Measurements from ENCODE around the gene MTAP.

MTAP gene

GRCh38 chr9:21904371-21904770 lies 101.9 kb downstream of the MTAP start:
- in situ Hi-C loops (cut with MboI; ENCODE audit: low pct_unique_long_range_greater_than_20kb, low sequenced_read_pairs, unreplicated experiment) = no loop called here
- DNase-seq (ENCODE audit: low spot score) = no peak
- no peak for TF ChIP-seq CTCF (IDR thresholded peaks at IDR 0.05; ENCODE audit: extremely low read depth, insufficient read depth, missing control alignments)

- no peak for DNase-seq (ENCODE audit: low spot score)
- no peak for TF ChIP-seq CTCF (IDR thresholded peaks at IDR 0.05; ENCODE audit: extremely low read depth, insufficient read depth, missing control alignments)
- in situ Hi-C loops (cut with MboI; ENCODE audit: low pct_unique_long_range_greater_than_20kb, low sequenced_read_pairs, unreplicated experiment) = no loop called here
Observed at GRCh38 chr9:21904776-21905175, 102.3 kb downstream of the MTAP start.

- TF ChIP-seq CTCF (IDR thresholded peaks at IDR 0.05; ENCODE audit: extremely low read depth, insufficient read depth, missing control alignments) = no peak
- no peak for DNase-seq (ENCODE audit: low spot score)
- in situ Hi-C loops (cut with MboI; ENCODE audit: low pct_unique_long_range_greater_than_20kb, low sequenced_read_pairs, unreplicated experiment) = no loop called here
Observed at GRCh38 chr9:21906213-21906612, 103.8 kb downstream of the MTAP start.

GRCh38 chr9:21906881-21907280 lies 104.4 kb downstream of the MTAP start:
- in situ Hi-C loops (cut with MboI; ENCODE audit: low pct_unique_long_range_greater_than_20kb, low sequenced_read_pairs, unreplicated experiment) = no loop called here
- DNase-seq (ENCODE audit: low spot score) = no peak
- no peak for TF ChIP-seq CTCF (IDR thresholded peaks at IDR 0.05; ENCODE audit: extremely low read depth, insufficient read depth, missing control alignments)

GRCh38 chr9:21919377-21920362 lies 117.2 kb downstream of the MTAP start:
- in situ Hi-C loops (cut with MboI; ENCODE audit: low pct_unique_long_range_greater_than_20kb, low sequenced_read_pairs, unreplicated experiment) = no loop called here
- TF ChIP-seq CTCF (IDR thresholded peaks at IDR 0.05; ENCODE audit: extremely low read depth, insufficient read depth, missing control alignments) = no peak
- DNase-seq (ENCODE audit: low spot score) = no peak

GRCh38 chr9:21923694-21924093 lies 121.3 kb downstream of the MTAP start:
- DNase-seq (ENCODE audit: low spot score) = no peak
- no peak for TF ChIP-seq CTCF (IDR thresholded peaks at IDR 0.05; ENCODE audit: extremely low read depth, insufficient read depth, missing control alignments)
- in situ Hi-C loops (cut with MboI; ENCODE audit: low pct_unique_long_range_greater_than_20kb, low sequenced_read_pairs, unreplicated experiment) = no loop called here
